ENCODE measurements around the gene ESCO1.
"Not testable (repeated sequence)": the region's sequence is repeated elsewhere in the genome, so short reads cannot be mapped to it uniquely, and the experiment has no call there.

ESCO1 gene

DNA sequence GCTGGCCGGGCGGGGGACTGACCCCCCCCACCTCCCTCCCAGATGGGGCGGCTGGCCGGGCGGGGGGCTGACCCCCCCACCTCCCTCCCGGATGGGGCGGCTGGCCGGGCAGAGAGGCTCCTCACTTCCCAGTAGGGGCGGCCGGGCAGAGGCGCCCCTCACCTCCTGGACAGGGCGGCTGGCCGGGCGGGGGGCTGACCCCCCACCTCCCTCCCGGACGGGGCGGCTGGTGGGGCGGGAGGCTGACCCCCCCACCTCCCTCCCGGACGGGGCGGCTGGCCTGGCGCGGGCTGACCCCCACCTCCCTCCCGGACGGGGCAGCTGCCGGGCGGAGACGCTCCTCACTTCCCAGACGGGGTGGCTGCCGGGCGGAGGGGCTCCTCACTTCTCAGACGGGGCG lies 8.1 kb downstream of the ESCO1 start:
- not testable (repeated sequence) for DNase-seq

DNA sequence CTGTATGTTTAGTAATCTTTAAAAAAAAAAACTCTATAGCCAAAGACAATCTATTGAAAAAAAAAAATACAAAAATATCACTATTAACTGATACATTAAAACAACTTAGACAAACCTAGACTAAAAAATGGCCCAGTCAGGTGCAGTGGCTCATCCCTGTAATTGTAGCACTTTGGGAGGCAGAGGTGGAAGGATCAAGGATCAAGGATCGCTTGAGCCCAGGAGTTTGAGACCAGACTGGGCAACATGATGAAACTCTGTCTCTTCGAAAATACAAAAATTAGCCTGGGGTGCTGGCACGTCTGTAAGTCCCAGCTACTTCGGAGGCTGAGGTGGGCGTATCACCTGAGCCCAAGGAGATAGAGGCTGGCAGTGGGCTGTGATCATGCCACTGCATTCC lies 16.1 kb downstream of the ESCO1 start:
- DNase-seq, result no peak

DNA sequence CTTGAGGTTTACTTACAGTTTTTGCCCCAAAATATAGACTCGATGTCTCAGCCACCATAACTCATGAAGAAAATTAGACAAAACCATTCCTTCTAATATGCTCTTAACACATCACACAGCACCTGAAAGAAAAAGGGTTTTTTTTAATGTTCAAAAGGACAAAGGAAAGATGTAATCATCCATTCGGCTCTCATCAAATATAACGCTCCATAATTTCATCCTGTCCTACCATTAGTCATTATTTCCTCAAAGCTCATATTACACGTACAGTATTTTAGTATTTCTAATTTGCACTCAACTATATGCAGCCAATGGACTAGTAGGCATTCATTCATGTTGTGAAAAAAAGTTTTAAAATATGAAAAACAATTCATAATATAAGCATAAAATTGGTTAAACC lies 24.8 kb downstream of the ESCO1 start:
- DNase-seq, result no peak

DNA sequence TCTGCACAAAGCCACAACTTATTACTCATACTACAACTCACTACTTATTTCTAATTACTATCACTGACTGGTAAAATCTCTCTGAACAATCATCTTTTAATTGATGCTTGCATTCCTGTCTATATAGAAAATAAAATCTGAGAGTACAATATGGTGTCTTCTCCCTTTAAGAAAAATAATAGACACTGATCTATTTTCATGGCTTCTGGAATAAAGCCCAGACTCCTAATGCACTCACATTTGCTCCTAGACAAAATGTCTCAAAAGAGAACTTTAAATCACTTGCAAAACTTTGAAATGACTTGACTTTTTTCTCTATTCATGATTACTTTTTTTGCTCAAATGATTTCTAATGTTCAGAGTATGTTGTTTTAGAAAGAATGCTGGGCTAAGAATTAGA lies 28.7 kb downstream of the ESCO1 start:
- DNase-seq, result no peak

DNA sequence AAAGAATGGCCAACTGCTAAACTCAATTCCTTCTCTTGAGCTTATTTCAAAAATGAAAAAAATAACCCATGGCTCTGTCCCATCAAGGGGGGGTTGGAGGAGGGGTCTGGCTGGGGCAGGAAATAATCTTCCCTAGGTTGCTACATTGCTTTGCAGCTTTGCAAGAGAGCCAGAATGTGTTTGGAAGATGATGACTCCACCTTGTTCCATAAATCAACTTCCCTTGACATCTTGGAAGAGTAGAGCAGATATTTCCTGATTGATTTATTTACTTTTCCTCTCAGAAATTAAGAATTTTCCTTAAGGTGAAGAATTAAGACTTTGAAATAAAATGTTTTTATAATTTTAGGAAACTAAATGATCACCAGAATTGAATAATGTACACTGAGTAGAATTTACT lies 41.3 kb downstream of the ESCO1 start:
- DNase-seq, result no peak

DNA sequence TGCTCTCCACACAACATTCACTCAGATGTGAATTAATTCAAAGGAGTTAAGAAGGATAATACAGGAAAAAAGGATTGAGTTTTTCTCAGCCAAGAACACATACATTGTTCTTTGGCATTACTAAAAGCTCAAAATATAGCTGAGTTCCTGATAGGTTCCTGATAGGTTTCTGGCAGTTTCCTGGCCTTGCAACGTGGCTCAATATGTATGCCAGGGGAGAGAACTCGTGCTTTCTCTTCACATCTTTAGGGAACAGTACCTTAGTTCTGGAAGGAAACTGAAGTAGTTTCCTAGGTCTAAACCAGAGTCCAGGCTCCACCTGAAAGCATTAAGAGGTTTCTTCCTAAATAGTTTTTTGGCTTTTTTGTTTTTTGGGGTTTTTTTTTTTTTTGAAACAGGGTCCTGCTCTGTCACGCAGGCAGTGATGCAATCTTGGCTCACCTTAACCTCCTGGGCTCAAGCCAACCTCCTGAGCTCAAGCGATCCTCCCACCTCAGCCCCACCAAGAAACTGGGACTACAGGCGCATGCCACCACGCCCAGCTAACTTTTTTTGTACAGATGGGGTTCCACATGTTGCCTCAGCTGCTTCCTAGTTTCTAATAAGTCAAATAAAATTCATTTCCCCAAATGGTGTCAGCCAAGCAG lies 42.8 kb downstream of the ESCO1 start:
- DNase-seq, result no peak

DNA sequence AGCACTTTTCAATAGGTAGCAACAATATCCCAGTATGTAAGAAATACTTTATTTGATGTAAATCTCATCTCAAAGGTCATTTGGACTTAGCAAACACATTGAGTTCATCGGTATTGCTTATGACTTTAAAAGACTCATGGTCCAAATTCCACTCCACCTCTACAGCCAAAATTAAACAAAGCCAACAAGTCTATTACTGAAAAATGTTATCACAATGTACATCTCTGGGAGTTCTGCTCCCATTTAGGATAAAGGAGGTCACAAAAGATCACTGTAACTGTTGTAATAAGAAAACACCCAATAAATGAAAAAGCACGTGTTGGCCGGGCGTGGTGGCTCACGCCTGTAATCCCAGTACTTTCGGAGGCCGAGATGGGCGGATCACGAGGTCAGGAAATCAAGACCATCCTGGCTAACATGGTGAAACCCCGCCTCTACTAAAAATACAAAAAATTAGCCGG lies 50.0 kb downstream of the ESCO1 start:
- DNase-seq, result no peak

DNA sequence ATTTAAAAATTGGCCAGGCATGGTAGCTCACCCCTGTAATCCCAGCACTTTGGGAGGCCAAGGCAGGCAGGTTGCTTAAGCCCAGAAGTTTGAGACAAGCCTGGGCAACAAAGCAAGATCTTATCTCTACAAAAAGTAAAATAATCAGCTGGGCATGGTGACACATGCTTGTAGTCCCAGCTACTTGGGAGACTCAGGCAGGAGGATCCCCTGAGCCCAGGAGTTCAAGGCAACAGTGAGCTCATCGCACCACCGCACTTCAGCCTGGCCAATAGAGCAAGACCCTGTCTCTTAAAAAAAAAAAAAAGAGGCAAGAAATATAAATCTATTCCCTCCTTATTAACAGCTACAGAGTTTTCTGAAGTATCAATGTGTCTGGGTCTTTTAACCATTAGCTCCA lies 51.9 kb downstream of the ESCO1 start:
- DNase-seq, result no peak

DNA sequence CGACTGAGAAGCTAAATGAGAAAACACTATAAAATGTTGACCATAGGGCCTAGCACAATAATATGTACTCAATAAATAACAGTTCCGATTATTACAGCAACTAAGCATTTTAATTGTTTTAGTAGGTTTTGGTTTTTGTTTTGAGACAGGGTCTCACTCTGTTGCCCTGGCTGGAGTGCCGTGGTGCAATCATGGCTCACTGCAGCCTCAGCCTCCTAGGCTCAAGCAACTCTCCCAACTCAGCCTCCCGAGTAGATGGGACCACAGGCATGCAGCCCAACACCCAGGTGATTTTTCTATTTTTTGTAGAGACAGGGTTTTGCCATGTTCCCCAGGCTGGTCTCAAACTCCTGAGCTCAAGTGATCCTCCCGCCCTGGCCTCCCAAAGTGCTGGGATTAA lies 54.1 kb downstream of the ESCO1 start:
- no peak for DNase-seq

DNA sequence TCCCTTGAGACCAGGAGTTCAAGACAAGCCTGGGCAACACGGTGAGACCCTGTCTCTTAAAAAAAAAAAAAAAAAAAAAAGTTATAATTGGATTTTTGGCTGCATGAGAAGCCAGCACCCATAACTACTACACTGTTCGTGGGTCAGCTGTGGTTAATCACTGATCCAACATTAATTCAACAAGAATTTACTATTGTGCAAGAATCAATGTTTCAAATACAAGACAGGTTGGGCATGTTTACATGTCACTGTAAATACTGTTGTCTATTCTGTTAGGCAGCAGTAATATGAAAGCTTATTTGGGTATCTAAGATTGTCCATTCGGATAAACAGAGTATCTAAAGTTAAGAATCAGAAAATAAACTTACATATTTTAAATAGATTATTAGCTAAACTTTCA lies 62.3 kb downstream of the ESCO1 start:
- no peak for DNase-seq

DNA sequence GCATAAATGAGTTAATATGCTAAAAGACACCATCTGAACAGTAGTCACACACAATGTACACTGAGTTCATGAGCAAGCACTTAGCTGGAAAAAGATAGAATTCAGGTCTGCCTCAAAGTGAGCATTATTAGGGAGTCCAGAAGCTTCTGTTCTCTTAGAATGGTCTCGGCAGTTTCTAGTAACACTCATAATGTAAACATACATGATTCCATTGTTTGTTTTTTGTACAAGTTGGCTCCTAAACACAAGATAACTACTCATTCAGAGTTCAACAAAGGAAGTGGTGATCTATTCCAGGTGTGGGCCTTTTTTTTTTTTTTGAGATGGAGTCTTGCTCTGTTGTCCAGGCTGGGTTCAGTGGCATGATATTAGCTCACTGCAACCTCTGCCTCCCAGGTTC lies 66.2 kb downstream of the ESCO1 start:
- DNase-seq, result no peak

DNA sequence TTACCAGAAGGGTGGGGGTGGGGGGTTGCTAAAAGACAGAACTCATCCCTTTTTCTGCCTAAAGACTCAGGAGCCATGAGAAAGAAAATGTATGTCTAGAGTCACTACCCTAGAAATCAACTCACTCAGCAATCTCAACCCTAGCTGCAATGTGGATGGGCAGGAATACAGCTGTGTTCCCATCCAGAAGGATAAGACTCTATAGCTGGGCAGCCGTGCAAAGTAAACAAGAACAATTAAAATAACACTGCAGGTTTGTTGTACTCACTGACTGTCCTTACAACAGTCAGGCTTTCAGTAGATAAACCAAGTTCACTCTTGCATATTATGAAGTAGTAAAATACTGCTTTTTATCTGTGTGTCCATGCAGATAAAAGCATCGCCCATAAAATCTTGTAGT lies 74.0 kb downstream of the ESCO1 start:
- DNase-seq, result no peak

DNA sequence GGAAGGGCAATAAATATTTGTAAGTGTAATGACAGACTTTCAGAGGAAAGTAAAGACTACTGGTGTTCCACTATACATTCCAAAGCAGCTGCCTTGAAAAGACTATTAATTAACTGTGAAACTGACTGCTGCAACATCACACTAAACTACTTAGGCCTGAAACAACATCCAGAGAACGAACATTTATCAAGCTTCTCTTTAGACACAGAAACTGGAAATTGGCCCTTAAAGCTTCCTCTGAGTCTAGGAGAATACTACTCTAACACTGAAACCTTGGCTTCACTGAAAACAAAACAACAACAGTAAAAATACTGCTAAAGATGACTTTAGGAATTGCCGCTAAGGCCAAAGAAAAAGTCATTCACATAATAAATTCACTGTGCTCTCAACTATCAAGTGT lies 74.6 kb downstream of the ESCO1 start:
- DNase-seq, result no peak

DNA sequence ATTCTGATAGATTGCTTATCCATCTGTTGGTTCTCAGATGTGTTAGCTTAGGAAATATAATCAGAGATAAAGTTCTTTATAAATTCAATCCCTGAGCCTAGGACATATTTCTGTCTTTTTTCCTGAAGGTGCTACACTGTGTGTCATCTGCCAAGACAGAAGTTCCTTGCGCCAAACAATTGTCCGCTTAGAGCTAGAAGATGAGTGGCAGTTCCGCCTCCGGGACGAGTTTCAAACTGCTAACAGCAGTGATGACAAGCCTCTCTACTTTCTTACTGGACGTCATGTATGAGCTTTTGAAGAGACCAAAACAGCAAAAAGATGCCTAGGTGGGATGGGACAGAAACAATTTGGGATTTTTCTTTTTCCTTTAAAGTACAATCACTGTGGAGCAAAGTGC lies 78.0 kb downstream of the ESCO1 start:
- DNase-seq, result no peak

DNA sequence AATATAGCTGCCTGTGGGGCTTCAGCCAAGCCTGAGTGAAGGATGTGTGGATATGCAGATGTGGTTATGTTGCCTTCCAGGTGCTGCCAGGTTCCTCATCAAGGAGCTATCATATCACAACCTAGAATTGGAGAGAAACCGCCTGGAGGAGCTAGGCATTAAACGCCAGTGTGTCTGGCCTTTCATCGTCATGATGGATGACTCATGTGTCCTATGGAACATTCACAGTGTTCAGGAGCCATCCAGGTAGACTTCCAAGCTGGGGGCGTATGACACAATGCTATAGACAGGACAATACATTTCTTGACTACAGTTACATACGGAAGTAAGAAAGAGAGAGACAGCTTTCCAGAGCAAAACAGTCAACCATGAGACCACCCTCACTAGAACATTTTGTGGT lies 86.8 kb downstream of the ESCO1 start:
- DNase-seq, result no peak

DNA sequence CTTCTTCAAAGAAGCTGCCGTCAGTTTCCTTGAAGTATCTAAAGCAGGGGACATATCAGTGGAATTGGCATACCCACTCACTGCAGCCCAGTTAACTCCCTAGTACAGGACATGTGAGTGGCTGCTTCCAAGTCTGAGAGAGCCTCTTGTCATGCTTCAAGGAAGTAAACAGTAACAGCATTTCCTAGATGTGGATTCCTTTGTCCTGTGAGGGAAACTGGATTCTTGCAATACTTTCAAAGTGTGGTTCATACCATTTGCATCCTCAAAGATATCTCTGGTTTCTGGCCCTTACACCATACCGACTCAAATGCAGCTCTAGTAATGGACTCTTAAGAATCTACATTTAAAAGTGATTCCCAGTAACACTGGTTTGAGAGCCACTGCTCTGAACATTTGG lies 87.2 kb downstream of the ESCO1 start:
- no peak for DNase-seq

DNA sequence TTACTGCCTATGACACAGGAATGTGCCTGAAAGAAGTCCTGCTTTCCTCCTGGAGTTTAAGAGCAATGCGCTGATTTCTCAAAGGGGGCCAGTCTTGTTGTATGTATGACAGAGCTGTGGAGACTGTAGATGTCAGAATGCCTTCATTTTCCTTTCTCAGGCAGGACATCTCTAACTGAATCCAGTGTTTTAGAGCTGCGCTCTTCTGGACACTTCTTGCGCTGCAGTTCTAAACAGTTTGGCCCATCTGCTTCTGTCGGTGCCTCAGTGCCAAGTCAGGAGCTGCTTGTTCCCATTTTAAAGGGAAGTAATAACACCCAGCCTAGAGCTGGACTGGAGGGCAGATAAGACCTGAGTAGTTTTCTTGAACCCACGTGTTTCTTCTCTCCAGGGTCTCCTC lies 91.4 kb downstream of the ESCO1 start:
- DNase-seq, result no peak

DNA sequence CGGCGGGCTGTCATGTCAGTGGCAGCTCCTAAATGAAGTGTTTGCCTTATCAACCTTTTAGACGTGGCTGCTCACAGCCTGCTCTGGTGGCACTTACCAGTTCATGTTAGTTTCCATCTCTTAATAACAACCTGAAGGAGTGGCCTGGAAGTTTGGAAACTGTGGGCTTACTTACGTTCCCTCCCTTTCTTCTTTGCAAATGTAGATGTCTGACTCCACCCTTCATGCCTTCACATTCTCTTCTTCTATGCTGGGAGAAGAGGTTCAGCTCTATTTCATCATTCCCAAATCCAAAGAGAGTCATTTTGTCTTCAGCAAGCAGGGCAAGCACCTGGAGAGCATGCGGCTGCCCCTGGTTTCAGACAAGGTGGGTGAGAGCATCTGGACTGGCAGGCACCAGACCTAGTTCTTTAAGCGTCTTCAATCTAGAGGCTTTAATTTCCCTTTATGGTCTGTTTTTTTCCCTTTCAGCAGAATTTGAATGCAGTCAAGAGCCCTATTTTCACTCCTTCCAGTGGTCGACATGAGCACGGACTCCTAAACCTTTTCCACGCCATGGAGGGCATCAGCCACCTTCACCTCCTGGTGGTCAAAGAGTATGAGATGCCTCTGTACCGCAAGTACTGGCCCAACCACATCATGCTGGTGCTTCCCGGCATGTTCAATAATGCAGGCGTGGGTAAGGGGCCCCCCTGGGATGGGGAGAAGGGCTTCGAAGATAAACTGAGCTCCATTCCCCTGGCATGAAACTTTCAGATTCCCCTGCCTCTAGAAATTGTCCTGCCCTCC lies 92.4 kb downstream of the ESCO1 start:
- DNase-seq, result no peak

DNA sequence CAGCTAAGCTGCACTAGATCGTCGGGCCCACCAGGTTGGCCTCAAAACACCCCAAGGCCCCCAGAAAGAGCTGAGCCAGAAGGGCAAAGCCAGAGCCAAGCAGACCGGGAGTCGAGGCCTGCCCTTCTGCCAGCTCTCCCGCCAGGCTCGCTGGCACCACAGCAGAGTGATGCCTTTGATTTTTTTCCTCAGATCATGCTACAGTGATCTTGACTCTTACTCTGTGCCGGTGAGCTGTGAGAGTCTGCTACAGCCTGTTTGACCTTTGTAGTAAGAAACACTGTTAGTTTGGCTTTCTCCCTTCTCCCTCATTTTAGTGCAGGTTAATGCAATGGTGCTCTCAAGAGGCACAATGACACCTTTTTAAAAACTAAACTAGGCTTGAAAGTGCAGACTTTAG lies 97.8 kb downstream of the ESCO1 start:
- no peak for DNase-seq

DNA sequence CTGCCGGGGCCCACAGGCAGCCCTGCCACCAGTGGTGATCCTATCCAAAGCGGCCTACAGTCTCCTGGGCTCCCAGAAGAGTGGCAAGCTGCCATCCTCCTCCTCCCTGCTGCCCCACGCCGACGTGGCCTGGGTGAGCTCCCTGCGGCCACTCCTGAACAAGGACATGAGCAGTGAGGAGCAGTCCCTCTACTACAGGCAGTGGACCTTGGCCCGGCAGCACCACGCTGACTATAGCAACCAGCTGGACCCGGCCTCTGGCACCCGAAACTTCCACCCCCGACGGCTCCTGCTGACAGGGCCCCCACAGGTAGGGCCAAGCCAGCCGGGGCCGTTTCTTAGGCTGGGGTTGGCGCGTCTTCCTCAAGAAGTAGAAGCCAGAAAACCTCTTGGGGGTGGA lies 100.5 kb downstream of the ESCO1 start:
- DNase-seq, result no peak

DNA sequence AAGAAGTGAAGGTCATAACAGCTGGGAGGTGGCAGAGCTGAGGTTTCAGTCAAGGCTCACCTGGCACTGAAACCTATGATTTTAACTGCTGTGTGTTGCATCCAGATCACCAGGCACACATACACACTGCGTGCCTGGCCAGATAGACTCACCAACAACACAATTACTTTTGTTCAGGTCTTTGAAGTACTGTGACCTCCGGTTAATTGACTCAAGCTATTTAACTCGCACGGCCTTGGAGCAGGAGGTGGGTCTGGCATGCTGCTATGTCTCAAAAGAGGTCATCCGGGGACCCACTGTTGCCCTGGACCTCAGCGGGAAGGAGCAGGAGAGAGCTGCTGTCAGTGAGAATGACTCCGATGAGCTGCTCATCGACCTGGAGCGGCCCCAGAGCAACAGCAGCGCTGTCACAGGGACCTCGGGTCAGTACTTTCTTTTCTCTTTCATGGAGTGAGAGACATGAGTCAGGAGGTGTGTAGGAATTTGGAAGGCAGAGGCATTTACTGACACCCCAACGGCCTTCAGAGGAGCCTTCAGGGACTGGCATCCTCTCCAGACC lies 104.1 kb downstream of the ESCO1 start:
- DNase-seq, result no peak

DNA sequence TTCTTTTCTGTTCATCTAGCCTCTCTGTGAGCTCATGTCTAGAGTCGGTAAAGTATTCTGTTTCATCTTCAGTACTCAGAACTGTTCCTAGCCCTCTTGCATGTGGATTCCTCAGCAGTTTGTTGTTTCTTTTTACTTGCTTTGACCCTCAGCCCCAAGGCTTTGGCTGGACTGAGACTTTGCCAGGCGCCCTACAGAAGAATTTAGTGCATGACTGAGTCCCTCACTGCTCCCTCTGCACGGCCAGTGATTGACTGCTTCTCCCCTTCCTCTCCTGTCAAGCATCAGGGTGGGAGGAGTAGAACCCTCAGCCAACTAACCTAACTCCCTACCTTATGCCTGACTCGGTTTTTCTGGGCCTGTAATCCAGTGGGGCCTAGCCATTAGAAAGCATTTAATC lies 109.8 kb downstream of the ESCO1 start:
- no peak for DNase-seq

DNA sequence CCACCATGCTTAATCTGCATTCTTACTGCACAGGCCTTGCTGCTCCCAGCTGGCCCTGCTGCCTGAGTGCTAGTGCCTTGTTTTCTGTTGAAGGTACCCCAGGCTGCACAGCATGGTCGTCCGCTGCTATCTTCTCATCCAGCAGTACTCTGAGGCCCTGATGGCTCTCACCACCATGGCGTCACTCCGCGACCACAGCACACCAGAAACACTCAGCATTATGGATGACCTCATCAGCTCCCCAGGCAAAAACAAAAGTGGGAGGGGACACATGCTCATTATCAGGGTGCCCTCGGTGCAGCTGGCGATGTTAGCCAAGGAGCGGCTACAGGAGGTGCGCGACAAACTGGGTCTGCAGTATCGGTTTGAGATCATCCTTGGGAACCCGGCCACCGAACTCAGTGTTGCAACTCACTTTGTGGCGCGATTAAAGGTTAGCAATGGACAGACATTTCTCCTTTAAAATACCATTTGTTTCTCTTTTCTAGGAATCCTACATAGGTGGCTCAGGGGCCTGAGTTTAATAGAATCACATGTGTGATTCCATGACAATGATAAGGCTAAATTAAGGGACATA lies 110.5 kb downstream of the ESCO1 start:
- no peak for DNase-seq

DNA sequence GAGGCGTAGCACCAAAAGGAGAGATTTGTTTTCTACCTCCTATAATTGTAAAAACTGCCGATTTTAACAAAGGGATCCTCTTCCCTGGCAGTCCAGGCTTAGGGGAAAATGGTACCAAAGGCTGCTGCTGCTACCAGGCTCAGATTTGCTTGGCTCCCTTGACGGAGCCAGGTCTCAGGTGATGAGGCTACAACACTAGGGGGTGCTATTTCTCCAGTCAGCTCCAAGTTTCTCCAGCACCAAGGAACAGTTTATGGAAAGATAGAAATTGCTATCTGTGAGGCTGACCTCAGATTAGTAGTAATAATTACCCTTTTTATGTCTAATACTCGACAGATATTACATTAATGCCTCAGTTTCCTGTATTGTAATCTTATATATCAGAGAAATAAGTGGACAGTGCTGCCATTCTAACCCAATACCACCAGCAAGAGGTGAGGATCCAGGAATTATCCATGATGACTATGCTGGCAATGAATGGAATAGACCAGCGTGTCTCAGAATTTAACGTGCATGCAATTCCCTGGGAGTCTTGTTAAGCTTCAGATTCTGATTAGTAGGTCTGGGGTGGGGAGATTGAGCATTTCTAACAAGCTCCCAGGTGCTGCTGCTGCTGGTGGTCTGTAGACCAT lies 111.3 kb downstream of the ESCO1 start:
- DNase-seq, result no peak

All from activated naive CD4-positive, alpha-beta T cell treated with Interleukin-2 at 50 U/mL for 16 hours (primary cell).